ENCODE data around the gene RNF43.
A peak's percentile ranks its signal among the peaks of the same experiment; 100 is the strongest.

RNF43 gene

DNA sequence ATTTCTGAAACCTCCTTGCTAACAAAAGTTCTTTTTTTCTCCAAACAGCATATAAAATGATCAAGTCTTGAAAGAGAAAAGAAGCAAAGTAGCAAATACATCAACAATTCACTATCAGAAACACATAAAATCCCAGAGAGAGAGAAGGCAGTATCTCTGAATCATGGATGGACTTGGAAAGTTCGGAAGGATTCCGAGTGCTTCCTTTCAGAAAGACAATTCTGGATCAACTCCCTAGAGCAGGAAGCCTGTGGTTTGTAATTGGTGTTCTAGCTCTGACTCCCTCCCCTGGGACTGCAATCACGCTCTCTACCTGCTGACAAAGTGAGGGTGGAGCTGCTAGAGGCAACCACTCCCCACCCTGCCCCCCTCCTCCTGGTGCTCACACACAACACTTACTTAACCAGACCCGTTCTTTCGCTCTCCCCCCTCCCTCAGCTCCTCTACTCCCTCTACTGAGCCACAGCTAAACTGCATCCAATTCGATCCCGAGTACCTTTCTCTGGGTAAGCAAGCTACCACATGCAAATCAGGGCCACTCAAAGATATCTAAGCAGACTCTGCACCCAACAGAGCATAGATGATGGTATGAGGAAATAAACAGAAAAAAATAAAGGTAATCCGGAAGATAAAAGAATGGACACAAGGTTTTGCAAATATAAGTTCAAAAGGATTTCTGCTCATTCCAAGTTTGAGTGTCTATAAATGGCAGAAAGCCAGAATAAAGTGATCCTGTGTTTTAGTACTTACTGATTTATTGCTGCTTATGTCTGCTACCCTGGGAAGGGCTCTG is at the start of gene RNF43:
RNF43 (minus strand) TSS at position 235 of the 793 bp plus-strand sequence. CDS start 1,957 bp downstream, outside the sequence.
- H3K4me3 ChIP-seq (ENCODE audit: low read depth, low read length) = peak within 1 kb of the TSS; percentile 49

DNA sequence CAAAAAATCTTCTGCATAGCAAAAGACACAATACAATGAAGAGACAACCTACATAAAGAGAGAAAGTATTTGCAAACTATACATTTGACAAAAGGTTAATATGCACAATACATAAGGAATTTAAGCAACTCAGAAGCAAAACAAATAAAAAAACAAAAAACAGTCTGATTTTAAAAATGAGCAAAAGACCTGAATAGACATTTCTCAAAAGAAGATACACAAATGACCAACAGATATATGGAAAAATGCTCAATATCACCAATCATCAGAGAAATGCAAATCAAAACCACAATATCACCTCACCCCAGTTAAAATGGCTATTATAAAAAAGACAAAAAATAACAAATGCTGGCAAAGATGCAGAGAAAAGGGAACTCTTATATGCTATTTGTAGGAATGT is 38.2 kb upstream of the RNF43 start:
- H3K4me3 ChIP-seq (ENCODE audit: low read depth, low read length) = no peak overlapping the region

DNA sequence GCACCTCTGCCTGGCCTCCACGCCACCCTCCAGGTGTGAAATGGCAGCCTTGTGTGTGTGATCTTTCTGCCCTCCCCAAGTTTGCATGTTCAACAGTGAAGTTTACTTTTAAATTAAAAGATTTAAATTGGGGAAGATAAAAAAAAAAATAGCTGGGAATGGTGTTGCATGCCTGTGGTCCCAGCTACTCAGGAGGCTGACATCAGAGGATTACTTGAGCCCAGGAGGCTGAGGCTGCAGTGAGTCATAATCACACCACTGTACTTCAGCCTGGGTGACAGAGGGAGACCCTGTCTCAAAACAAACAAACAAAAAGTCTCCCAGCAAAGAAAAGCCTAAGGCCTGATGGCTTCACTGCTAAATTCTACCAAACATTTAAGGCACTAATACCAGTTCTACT is 35.4 kb upstream of the RNF43 start:
- no peak overlapping the region for H3K4me3 ChIP-seq (ENCODE audit: low read depth, low read length)

DNA sequence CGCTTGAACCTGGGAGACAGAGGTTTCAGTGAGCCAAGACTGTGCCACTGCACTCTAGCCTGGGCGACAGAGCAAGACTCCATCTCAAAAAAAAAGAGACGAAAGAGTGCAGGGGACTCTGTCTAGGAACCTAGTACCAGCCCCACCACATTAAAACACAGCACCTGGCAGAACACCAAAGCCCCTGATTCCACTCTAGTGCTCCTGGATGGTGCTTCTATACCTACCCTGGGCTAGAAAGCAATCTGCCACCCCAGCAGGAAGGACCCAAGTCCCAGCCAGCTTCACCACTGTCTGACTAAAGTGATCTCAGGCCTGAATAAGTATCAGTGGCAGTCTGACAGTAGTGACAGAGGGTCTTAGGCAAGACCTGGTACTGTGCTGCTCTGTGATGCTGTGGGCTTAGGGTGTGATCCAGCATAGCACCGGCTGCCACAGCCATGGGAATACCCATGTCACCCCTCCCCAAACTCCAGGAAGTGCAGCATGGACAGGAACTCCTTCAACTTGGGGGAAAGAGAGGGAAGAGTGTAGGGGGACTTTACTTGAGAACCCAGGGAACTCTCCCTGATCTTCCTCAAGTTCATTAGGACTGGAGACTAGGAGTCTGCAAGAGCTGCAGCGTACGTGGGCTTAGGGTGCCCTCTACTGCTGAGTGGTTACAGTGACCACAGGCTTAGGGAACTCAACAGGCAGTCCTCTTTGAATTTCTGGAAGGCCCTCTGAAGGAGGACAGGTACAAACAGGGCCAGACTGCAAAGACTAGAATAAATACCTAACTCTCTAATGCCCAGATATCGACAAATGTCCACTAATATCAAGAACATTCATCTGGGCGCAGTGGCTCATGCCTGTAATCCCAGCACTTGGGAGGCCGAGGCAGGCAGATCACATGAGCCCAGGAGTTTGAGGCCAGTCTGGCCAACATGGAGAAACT is 30.0 kb upstream of the RNF43 start:
- H3K4me3 ChIP-seq (ENCODE audit: low read depth, low read length) = no peak overlapping the region

DNA sequence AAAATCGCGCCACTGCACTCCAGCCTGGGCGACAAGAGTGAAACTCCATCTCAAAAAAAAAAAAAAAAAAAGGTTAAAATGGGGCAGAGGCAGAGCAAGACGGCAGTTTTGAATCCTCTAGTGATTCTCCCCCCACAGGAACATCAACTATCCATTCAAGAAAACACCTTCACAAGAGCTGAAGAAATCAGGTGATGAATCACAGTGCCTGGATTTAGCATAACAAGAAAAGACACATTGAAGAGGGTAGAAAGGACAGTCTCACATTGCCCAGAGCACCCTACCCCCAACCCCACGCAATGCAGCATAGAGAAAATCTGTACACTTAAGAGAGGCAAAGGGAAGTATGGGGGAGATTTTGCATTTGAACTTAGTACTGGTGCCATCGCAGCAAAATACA is 28.8 kb upstream of the RNF43 start:
- H3K4me3 ChIP-seq (ENCODE audit: low read depth, low read length) = no peak overlapping the region

- H3K4me3 ChIP-seq (ENCODE audit: low read depth, low read length) = no peak overlapping the region
Measured at GRCh38 chr17:58436805-58437239, 19.5 kb upstream of the RNF43 start.

GRCh38 chr17:58436245-58436644 is 18.9 kb upstream of the RNF43 start:
- no peak overlapping the region for H3K4me3 ChIP-seq (ENCODE audit: low read depth, low read length)

DNA sequence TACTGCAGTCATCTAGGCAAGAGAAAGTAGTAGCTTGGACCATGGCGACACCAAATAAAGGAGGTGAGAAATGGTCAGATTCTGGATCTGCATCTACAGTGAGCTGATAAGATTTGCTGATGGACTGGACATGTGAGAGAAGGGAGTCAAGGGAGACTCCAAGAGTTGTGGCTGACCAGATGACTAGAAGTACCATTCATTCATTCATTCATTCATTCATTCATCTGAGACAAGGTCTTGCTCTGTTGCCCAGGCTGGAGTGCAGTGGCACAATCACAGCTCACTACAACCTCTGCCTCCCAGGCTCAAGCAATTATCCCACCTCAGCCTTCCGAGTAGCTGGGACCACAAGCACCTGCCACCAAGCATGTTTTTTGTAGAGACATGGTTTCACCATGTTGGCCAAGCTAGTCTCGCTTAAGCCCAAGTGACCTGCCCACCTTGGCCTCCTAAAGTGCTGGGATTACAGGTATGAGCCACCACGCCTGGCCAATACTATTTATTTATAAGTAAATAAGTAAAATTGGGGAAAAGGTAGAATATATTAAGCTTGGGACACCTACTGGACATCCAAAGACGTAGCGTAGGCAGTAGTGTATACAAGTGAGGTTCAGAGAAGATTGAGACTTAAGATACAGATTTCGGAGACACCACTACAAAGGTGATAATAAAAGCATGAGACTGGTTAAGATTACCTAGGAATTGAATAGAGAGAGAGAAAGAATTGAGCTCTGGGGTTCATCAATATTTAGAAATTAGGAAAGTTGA is 15.7 kb upstream of the RNF43 start:
- H3K4me3 ChIP-seq (ENCODE audit: low read depth, low read length) = no peak overlapping the region

DNA sequence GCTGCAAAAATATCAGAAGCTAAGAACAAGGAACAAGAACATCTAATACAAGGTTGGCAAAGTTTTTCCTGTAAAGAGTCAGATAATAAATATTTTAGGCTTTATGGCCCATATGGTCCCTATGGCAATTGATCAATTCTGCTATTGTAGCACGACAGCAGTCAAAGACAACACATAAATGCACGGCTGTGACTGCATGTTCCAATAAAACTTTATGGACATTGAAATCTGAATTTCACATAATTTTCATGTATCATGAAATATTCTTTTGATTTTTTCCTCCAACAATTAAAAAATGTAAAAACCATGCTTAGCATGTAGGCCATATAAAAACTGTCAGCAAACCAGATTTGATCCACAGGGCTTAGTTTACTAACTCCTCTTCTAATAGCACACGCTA is 10.5 kb upstream of the RNF43 start:
- no peak overlapping the region for H3K4me3 ChIP-seq (ENCODE audit: low read depth, low read length)

DNA sequence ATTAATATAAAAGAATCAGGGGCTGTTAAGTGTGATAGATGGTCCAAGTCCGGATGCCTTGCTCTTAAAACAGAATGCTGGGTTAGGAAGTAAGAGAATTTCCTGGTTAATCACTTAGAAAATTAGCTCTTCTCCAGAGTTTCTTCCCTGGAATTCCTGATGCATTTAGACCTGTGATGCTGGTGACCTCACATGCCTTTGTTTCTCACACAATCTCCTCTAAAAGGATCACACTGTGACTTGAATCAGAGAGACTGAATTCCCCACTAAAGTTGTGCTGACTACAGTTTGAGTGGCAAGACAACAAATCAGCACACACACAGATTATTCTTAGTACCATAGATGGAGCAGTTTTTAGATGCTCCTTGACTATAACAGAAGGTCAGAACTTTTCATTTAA is 4.4 kb upstream of the RNF43 start:
- no peak overlapping the region for H3K4me3 ChIP-seq (ENCODE audit: low read depth, low read length)

GRCh38 chr17:58420827-58421226 is 3.5 kb upstream of the RNF43 start:
- H3K4me3 ChIP-seq (ENCODE audit: low read depth, low read length) = no peak overlapping the region

GRCh38 chr17:58416937-58417299 is 416 bp downstream of the RNF43 start:
- peak overlapping the region; percentile 49 for H3K4me3 ChIP-seq (ENCODE audit: low read depth, low read length)

- H3K4me3 ChIP-seq (ENCODE audit: low read depth, low read length) = no peak overlapping the region
Measured at GRCh38 chr17:58416396-58416795, 938 bp downstream of the RNF43 start.

DNA sequence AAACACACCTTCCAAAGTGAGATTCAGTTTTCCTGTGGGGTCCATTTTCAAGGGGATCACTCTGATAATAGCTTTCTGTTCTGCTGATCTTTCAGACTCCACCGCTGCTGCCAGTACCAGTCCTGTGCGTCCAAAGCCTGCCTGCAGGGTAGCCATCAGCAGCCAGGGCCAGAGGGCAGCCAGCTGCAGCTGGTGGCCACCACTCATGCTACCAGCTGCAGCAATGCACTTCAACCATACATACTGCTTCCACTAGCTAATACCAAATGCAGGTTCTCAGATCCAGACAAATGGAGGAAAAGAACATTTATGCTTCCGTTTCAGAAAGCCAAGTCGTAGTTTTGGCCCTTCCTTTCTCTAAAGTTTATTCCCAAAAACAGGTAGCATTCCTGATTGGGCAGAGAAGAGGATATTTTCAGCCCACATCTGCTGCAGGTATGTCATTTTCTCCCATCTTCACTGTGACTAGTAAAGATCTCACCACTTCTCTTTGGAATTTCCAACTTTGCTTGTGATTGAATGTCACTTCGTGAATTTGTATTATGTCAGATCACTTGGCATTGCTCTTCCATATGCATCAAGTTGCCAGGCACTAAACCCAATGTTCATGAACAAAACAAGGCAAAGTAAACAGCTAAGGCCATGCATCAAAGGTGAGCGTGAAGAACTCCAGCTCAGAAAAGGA is 1.8 kb downstream of the RNF43 start:
- H3K4me3 ChIP-seq (ENCODE audit: low read depth, low read length) = no peak overlapping the region

DNA sequence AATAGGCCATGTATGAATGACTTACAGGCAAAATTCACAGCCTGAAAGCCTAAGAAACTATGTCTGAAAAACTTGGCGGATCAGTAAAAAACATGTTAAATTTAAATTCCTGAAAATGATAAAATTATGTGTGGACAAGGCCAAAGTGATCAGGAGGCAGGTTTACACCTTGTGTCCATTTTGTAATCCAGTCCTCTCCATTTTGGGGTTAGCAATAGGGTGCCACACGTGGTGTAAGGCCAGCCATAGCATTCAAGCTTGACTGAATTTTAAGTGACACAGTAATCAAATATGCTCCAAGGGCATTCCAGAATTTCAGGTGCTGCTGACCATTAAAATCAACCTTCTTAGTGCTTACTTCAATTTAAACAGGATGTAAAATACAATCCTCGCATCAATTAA is 2.7 kb downstream of the RNF43 start:
- H3K4me3 ChIP-seq (ENCODE audit: low read depth, low read length) = no peak overlapping the region

DNA sequence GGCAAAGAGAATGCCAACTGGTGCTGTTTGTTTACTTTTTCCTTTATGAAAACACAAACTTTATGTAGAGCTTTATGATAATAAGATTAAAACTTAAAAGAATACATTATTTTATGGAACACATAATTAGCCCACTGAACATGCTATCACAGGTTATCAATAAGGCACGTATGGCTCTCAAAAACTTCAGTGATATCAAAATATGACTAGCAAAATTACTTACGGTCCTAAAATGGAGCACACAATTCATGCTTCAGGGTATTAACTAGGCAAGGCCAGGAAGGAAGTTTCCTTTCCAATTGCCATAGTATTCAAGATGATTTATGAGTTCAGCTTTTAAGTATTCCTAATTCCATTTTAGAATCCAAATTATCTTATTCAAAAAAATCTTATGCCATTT is 3.6 kb downstream of the RNF43 start:
- no peak overlapping the region for H3K4me3 ChIP-seq (ENCODE audit: low read depth, low read length)

- H3K4me3 ChIP-seq (ENCODE audit: low read depth, low read length) = no peak overlapping the region
Measured at GRCh38 chr17:58412961-58413586, 4.3 kb downstream of the RNF43 start.

- no peak overlapping the region for H3K4me3 ChIP-seq (ENCODE audit: low read depth, low read length)
Measured at GRCh38 chr17:58412064-58412703, 5.2 kb downstream of the RNF43 start.

GRCh38 chr17:58411408-58411894 is 5.9 kb downstream of the RNF43 start:
- H3K4me3 ChIP-seq (ENCODE audit: low read depth, low read length) = no peak overlapping the region

Measured in iPS-11a (cell line).